Kidney (tissue), 14 donors: ENCODE measurements around the gene GAMT. TPM values are rescaled to one million over a fixed set of nuclear protein-coding genes. Genes with fewer than 3 reads are reported as not detected.
"Not testable (repeated sequence)": the region's sequence is repeated elsewhere in the genome, so short reads cannot be mapped to it uniquely, and the experiment has no call there.

Experiments
- DNase-seq, 5 donors: peaks; one replicate each; pipeline ENCODE4 v3.0.0-alpha.2; 2013 to 2020
- FAIRE-seq: peaks from 2 replicates; lab custom pipeline; 2012; peaks lifted over from hg19 to GRCh38; lab: Jason Lieb, UNC
- H3K27ac ChIP-seq, 2 donors: one replicate each; pipeline ENCODE4 v1.7.0; 2013; ENCODE audit warnings: low read depth in 2 of 2, low read length in 2 of 2, inconsistent platforms in 1 of 2
- H3K27me3 ChIP-seq: one replicate; pipeline ENCODE4 v1.7.1; 2013; ENCODE audit warnings: low read length, inconsistent platforms; ENCODE audit not compliant: control insufficient read depth, insufficient read depth
- H3K36me3 ChIP-seq, 3 donors: one replicate each; pipeline versions ENCODE4 v1.7.0 to v1.7.1; 2013; ENCODE audit warnings: low read length in 3 of 3, control low read depth in 1 of 3, inconsistent platforms in 1 of 3; ENCODE audit not compliant: insufficient read depth in 3 of 3, control insufficient read depth in 2 of 3
- H3K4me1 ChIP-seq, 3 donors: one replicate each; pipeline versions ENCODE4 v1.7.0 to v1.7.1; 2013; ENCODE audit warnings: low read length in 3 of 3, inconsistent platforms in 1 of 3, low read depth in 1 of 3; ENCODE audit not compliant: control insufficient read depth in 2 of 3, insufficient read depth in 2 of 3
- H3K4me3 ChIP-seq, 3 donors: one replicate each; pipeline versions ENCODE4 v1.7.0 to v1.8.1; 2013; ENCODE audit warnings: low read length in 3 of 3, control low read depth in 1 of 3, inconsistent platforms in 1 of 3
- H3K9ac ChIP-seq, 3 donors: one replicate each; pipeline versions ENCODE4 v1.7.0 to v1.7.1; 2013; ENCODE audit warnings: low read length in 3 of 3, control low read depth in 1 of 3, inconsistent platforms in 1 of 3
- H3K9me3 ChIP-seq, 3 donors: one replicate each; pipeline versions ENCODE4 v1.7.0 to v1.7.1; 2013; ENCODE audit warnings: low read length in 3 of 3, control low read depth in 1 of 3, inconsistent platforms in 1 of 3; ENCODE audit not compliant: control insufficient read depth in 2 of 3, insufficient read depth in 1 of 3
- intact Hi-C: fragments of 100-400 bp; cut with DNase I; formaldehyde crosslinking; loops from one replicate; pipeline ENCODE4 v1.11.1; 2022
- polyA plus RNA-seq: library from polyadenylated mRNA; stranded (reverse); fragments of 350-450 nt; fragmentation: Illumina TruSeq; extraction: RNeasy Lipid Tissue Mini Kit (QIAGEN cat#74804); gene quantifications from one replicate; pipeline ENCODE4 v1.2.3, GENCODE V29; 2014; ENCODE audit warnings: low read depth, low replicate concordance; ENCODE audit not compliant: insufficient read depth
- total RNA-seq: library from RNA; stranded (reverse); fragmentation: NEBNext Ultra II Directional; extraction: Animal tissue kit (Norgen Biotek cat#: 25700); gene quantifications from one replicate; pipeline ENCODE4 v1.2.1, GENCODE V29; 2021
- TF ChIP-seq, protein P1 (sequence below): IDR thresholded peaks from 3 replicates; pipeline ENCODE4 v1.5.1; 2012; ENCODE audit warnings: mild to moderate bottlenecking, moderate library complexity, borderline replicate concordance; ENCODE audit not compliant: insufficient read depth; ENCODE audit errors: extremely low read depth
- donor health status: control.
- donor health status: control.
- donor health status: control.
- donor health status: control.
- donor health status: control.
- donor health status: DM: yes; HTN: yes; CAD: no.
- donor health status: Normal renal cell carcinoma (clear cell type).

The GAMT gene
- total and polyA plus RNA-seq, 2 donors from 2014 or later: 16.3 to 209 TPM

GRCh38 chr19:1441022-1441426, 39.7 kb upstream of the GAMT start:
- Histone ChIP-seq H3K9ac (no peak overlapping the region), H3K4me3 (no peak overlapping the region), H3K27ac (no peak overlapping the region), H3K27me3 (no peaks in the 10 kb centered on the region), H3K9me3 (no peaks in the 10 kb centered on the region), H3K4me1 (peaks cover 0 to 17% (median 3%) of the 10 kb centered on the region in 3 donors), H3K36me3 (peaks cover 2 to 17% (median 11%) of the 10 kb centered on the region in 3 donors)
- TF ChIP-seq, protein P1, sequence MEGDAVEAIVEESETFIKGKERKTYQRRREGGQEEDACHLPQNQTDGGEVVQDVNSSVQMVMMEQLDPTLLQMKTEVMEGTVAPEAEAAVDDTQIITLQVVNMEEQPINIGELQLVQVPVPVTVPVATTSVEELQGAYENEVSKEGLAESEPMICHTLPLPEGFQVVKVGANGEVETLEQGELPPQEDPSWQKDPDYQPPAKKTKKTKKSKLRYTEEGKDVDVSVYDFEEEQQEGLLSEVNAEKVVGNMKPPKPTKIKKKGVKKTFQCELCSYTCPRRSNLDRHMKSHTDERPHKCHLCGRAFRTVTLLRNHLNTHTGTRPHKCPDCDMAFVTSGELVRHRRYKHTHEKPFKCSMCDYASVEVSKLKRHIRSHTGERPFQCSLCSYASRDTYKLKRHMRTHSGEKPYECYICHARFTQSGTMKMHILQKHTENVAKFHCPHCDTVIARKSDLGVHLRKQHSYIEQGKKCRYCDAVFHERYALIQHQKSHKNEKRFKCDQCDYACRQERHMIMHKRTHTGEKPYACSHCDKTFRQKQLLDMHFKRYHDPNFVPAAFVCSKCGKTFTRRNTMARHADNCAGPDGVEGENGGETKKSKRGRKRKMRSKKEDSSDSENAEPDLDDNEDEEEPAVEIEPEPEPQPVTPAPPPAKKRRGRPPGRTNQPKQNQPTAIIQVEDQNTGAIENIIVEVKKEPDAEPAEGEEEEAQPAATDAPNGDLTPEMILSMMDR: no peak
- FAIRE-seq (no peak), DNase-seq (no peak)
- intact Hi-C loops: no loop called here

- Histone ChIP-seq H3K27me3 (no peaks in the 10 kb centered on the region), H3K4me3 (no peak overlapping the region), H3K9ac (no peak overlapping the region), H3K4me1 (peaks cover 0 to 16% (median 3%) of the 10 kb centered on the region in 3 donors), H3K27ac (no peak overlapping the region), H3K36me3 (peaks cover 2 to 19% (median 13%) of the 10 kb centered on the region in 3 donors), H3K9me3 (no peaks in the 10 kb centered on the region)
- DNase-seq (no peak), FAIRE-seq (no peak)
- intact Hi-C loops: no loop called here
- TF ChIP-seq, protein P1: no peak
Observed at GRCh38 chr19:1440418-1440801, 39.1 kb upstream of the GAMT start.

- H3K9me3 ChIP-seq, intact Hi-C loops, DNase-seq, H3K27me3 ChIP-seq, H3K27ac ChIP-seq, FAIRE-seq: not testable (repeated sequence)
- H3K4me3 ChIP-seq: peak overlapping the region in 2 of 3 donors; percentile 24 to 86
- H3K4me1 ChIP-seq: peaks cover 0 to 12% (median 3%) of the 10 kb centered on the region in 3 donors
- peak overlapping the region in 2 of 3 donors; percentile 41 to 89 for H3K9ac ChIP-seq
- H3K36me3 ChIP-seq: peaks cover 2 to 21% (median 14%) of the 10 kb centered on the region in 3 donors
Observed at GRCh38 chr19:1439525-1440417, 38.4 kb upstream of the GAMT start.

- FAIRE-seq (no peak), DNase-seq (peak in 1 of 5 donors; percentile 53)
- H3K9me3 ChIP-seq: no peaks in the 10 kb centered on the region
- H3K36me3 ChIP-seq: peaks cover 2 to 21% (median 14%) of the 10 kb centered on the region in 3 donors
- no peaks in the 10 kb centered on the region for H3K27me3 ChIP-seq
- peak overlapping the region; percentile 43 to 89 (median 60) for H3K9ac ChIP-seq
- H3K4me3 ChIP-seq: peak overlapping the region; percentile 68 to 86 (median 82)
- peaks cover 0 to 12% (median 3%) of the 10 kb centered on the region in 3 donors for H3K4me1 ChIP-seq
- H3K27ac ChIP-seq: peak overlapping the region in 1 of 2 donors; percentile 91
- TF ChIP-seq, protein P1: no peak
- intact Hi-C loops: no loop called here
Observed at GRCh38 chr19:1438933-1439354, 37.6 kb upstream of the GAMT start.
